HG03025 (cell line): ENCODE results near the gene ARFGEF2.
"Not testable (repeated sequence)": the region's sequence is repeated elsewhere in the genome, so short reads cannot be mapped to it uniquely, and the experiment has no call there.

Source experiments
- ATAC-seq: cut with Tn5 transposase; IDR thresholded peaks from one replicate; pipeline ENCODE4 v1.9.1; 2021; ENCODE audit warnings: mild to moderate bottlenecking, moderate library complexity; ENCODE audit not compliant: unreplicated experiment, low FRiP score

Gene ARFGEF2

DNA sequence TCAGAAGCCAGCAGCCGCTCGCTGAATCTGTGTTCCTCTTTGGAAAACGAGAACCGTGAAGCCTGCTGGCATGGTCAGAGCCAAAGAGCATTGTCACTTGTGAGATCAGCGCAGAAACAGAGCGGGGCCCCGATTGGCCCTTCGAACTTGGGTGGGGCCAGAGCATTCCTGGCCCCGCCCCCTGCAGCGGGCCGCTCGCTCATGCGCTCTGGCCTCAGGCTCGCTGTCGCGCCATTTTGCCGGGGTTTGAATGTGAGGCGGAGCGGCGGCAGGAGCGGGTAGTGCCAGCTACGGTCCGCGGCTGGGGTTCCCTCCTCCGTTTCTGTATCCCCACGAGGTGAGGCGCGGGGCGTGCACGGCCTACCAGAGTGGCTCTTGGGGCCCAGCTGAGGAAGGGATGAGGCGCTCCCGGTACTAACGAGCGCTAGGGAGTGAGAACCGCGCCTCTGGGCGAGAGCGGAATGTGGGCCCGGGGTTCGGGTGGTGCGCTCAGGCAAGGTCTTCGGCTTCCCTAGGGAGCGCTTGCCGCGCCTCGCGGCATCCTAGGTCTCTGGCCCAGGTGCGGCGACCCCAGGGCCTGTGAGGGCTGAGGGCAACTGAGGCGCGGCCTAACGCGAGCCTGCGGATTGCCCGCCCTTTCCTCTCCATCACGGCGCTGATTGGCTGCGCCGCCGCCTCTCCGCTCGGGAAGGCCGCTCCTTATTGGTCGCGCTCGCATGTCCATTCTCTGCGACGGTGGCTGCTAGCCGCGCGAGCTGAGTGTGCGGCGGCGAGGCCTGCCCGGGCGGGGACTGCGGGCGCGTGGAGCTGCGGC, 124.8 kb downstream of the ARFGEF2 start, which contains the start of gene CSE1L:
Gene CSE1L (plus strand): TSS at position 226 of the 814 bp plus-strand sequence. CDS start 12,152 bp downstream, outside the sequence.
- ATAC-seq, result peak; percentile 69

DNA sequence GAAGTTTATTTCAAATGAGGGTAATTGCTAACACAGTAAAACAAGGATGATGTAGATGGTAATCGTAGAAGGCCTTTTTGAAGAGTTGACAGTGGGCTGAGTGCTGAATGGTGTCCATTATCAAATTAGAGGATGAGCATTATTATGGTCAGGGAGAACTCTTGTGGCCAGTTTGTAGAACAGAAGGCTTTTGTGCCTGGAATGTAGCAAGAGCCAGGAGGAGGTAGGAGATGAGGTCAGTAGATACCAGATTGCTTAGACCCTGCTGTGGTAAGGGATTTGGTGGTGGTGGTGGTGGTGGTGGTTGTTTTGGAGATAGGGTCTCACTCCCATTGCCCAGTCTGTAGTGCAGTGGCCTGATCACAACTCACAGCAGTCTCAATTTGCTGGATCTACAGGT, 130.8 kb downstream of the ARFGEF2 start:
- ATAC-seq, result no peak

DNA sequence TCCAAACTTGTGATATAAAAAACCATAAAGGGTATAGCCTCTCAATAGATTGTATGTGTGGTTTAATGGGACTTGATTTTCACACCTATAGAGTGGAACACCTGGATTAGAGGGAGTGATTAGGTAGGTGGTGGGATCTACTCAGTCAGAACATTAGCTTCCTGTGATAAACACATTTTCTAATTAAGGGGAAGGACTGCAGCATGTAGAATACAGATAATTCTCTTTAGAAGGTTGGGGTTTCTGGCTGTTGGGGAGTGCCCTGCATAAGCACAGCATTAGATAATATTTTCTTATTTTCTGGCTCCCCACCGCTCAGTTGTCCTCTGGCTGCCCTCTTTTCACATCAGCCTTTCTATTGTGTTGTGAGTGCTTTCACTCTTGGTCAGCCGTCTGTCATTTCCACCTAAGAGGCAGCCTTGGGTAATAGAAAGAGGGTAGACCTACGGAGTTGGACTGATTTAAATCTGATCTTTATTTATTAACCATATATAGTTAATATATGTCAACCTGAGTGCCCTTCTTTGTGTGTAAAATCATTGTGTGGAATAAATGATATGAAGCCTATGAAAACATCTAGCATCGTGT, 132.6 kb downstream of the ARFGEF2 start:
- ATAC-seq, result no peak

DNA sequence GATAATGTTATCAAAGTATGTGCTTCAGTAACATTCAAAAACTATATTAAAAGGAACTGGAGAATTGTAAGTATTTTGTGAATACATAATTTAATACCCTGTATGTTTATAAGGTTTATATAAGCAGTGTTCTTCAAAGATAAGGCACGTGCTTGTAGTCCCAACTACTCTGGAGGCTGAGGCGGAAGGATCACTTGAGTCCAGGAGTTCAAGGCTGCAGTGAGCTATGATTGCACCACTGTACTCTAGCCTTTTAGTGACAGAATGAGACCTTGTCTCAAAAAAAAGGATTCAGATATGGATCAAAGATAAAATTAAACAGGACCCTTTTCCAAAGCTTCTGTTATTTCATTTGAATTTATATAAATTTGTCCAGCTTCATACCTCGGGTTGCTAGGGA, 141.8 kb downstream of the ARFGEF2 start:
- ATAC-seq, result no peak

GRCh38 chr20:49074521-49074920, 153.0 kb downstream of the ARFGEF2 start:
- no peak for ATAC-seq

DNA sequence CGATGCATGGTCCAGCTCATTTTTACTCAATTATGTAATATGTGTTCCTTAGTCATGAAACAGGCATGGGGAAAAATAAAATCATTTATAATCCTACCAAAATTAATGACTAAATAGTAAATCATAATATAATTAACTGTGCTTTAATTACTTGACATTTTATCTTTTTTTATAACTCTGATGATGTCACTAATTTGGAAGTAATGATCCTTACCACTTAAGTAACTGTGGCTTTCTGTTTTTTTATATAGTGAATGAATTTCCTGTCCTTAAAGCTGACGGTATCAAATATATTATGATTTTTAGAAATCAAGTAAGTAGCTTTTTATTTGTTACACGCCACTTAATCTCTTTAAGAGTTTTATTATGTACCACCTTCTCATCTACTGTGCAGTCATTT, 156.8 kb downstream of the ARFGEF2 start:
- no peak for ATAC-seq

- ATAC-seq, result not testable (repeated sequence)
Observed at GRCh38 chr20:49082295-49082694, 160.8 kb downstream of the ARFGEF2 start.
